Measurements from ENCODE around the gene PQBP1. TPM values are rescaled to one million over a fixed set of nuclear protein-coding genes. Genes with fewer than 3 reads are reported as not detected.
A peak's percentile ranks its signal among the peaks of the same experiment; 100 is the strongest.

Gene PQBP1
- total and polyA plus RNA-seq, 2 donors (not counting 1 experiment from before 2014, with no cell fraction given): 89.9 to 128 TPM

GRCh38 chrX:48890934-48891401 is 6.8 kb upstream of the PQBP1 start:
- Histone ChIP-seq H3K27me3 (replicated peaks in 1 of 4; ENCODE audit: control extremely low read depth in 1 of 4, control insufficient read depth in 3 of 4, insufficient read depth in 4 of 4, low read length in 3 of 4) (no peaks in the 10 kb centered on the region), H3K9me3 (ENCODE audit: control extremely low read depth in 1 of 3, control insufficient read depth in 2 of 3, insufficient read depth in 1 of 3, low read length in 2 of 3) (no peaks in the 10 kb centered on the region), H3K4me1 (ENCODE audit: control insufficient read depth in 2 of 2, insufficient read depth in 2 of 2, low read length in 2 of 2) (peaks cover 3 to 5% of the 10 kb centered on the region in 2 donors), H3K4me3 (ENCODE audit: control extremely low read depth in 1 of 5, extremely low read depth in 1 of 5, insufficient read depth in 1 of 5, low read depth in 2 of 5, low read length in 4 of 5) (peak overlapping the region in 4 of 5 experiments; percentile 46 to 65 (median 60)), H3K27ac (ENCODE audit: low read length in 2 of 2) (peak overlapping the region in 1 of 2 donors; percentile 48), H2AFZ (ENCODE audit: insufficient read depth, low read depth, low read length, poor library complexity, severe bottlenecking) (peak overlapping the region; percentile 80), H3K36me3 (replicated peaks in 1 of 2; ENCODE audit: control extremely low read depth in 1 of 2, control insufficient read depth in 1 of 2, extremely low read depth in 1 of 2, insufficient read depth in 2 of 2, low read length in 1 of 2) (no peaks in the 10 kb centered on the region), H3K79me2 (ENCODE audit: control insufficient read depth, insufficient read depth, low read length) (peaks cover 10% of the 10 kb centered on the region), H3K9ac (ENCODE audit: low read length) (peak overlapping the region; percentile 68), H4K20me1 (ENCODE audit: control insufficient read depth, insufficient read depth, low read length, poor library complexity, severe bottlenecking) (no peaks in the 10 kb centered on the region), H3K4me2 (replicated peaks; ENCODE audit: low read depth, low read length, poor library complexity, severe bottlenecking) (peak overlapping the region; percentile 84)
- H3K9me3 Mint-ChIP-seq (ENCODE audit: insufficient read depth): no peaks in the 10 kb centered on the region
- DNase-seq (no peak), ATAC-seq (ENCODE audit: low read depth) (peak; percentile 47)
- TF ChIP-seq, protein P1, sequence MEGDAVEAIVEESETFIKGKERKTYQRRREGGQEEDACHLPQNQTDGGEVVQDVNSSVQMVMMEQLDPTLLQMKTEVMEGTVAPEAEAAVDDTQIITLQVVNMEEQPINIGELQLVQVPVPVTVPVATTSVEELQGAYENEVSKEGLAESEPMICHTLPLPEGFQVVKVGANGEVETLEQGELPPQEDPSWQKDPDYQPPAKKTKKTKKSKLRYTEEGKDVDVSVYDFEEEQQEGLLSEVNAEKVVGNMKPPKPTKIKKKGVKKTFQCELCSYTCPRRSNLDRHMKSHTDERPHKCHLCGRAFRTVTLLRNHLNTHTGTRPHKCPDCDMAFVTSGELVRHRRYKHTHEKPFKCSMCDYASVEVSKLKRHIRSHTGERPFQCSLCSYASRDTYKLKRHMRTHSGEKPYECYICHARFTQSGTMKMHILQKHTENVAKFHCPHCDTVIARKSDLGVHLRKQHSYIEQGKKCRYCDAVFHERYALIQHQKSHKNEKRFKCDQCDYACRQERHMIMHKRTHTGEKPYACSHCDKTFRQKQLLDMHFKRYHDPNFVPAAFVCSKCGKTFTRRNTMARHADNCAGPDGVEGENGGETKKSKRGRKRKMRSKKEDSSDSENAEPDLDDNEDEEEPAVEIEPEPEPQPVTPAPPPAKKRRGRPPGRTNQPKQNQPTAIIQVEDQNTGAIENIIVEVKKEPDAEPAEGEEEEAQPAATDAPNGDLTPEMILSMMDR (IDR thresholded peaks at IDR 0.05): no peak
- TF ChIP-seq EZH2 (IDR thresholded peaks at IDR 0.05; ENCODE audit: borderline replicate concordance, insufficient read depth, low read depth, low read length, poor library complexity, severe bottlenecking): no peak
- H3K4me1 Mint-ChIP-seq: peaks cover 17% of the 10 kb centered on the region
- ChIA-PET POLR2A (interaction anchor here (0.9 to 1.6 kb wide), 3 partner anchors 20 to 189 kb away, joined by 3 to 6 read pairs (median 4); partner anchors contain the start of genes OTUD5, SLC35A2 and WDR45), CTCF (interaction anchor here (0.7 to 4.6 kb wide), 11 partner anchors 10 to 259 kb away, joined by 3 to 33 read pairs (median 4); partner anchors contain the start of gene SLC35A2)
- H3K4me3 Mint-ChIP-seq: peak overlapping the region; percentile 84
- H3K27ac Mint-ChIP-seq: peak overlapping the region; percentile 66
- intact Hi-C loops (cut with micrococcal nuclease): loop anchor here (1.0 to 10.0 kb wide), 10 partner anchors 28 to 1056 kb away; partner anchors contain the start of genes PIM2, SUV39H1, TFE3 and ZNF81
- no peaks in the 10 kb centered on the region for H3K27me3 Mint-ChIP-seq
- 0% methylated on average over 20 of the region's 35 CpGs for WGBS (ENCODE audit: insufficient coverage)
